Measurements from ENCODE around the gene WFS1. TPM values are rescaled to one million over a fixed set of nuclear protein-coding genes. Genes with fewer than 3 reads are reported as not detected.

Gene WFS1
- polyA plus RNA-seq, 1 donor, result 32.4 TPM

DNA sequence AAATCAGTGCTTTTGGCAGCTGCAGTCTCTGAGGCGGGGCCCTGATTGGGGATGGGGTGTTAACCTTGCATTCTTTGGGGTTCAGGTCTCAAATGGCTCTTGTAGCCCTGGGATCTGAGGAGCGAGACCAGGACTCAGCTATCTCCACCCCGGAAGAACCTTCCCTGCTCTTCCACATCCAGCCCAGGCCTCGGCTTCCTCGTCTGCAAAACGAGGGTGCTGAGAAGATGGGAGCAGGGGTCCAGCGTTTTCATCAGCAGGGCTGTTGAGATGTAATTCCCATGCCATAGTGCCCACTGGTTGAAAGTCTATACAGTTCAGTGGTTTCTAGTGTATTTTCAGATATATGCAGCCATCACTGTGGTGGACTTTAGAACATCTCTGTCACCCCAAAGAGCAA is 34.6 kb upstream of the WFS1 start:
- Histone ChIP-seq H3K36me3 (ENCODE audit: control insufficient read depth, insufficient read depth, low read length) (no peaks in the 10 kb centered on the region), H3K27me3 (ENCODE audit: control insufficient read depth, insufficient read depth, low read length) (peaks cover 5% of the 10 kb centered on the region), H3K27ac (ENCODE audit: low read length) (no peak overlapping the region), H3K4me1 (ENCODE audit: control insufficient read depth, insufficient read depth, low read length) (no peaks in the 10 kb centered on the region), H3K9me3 (ENCODE audit: control insufficient read depth, low read depth, low read length) (no peaks in the 10 kb centered on the region), H3K4me3 (ENCODE audit: low read length) (no peak overlapping the region)
- no CpG with 5 or more reads among the region's 7 CpGs for WGBS (ENCODE audit: insufficient coverage, low lambda C conversion rate)
- DNase-seq, result no peak

DNA sequence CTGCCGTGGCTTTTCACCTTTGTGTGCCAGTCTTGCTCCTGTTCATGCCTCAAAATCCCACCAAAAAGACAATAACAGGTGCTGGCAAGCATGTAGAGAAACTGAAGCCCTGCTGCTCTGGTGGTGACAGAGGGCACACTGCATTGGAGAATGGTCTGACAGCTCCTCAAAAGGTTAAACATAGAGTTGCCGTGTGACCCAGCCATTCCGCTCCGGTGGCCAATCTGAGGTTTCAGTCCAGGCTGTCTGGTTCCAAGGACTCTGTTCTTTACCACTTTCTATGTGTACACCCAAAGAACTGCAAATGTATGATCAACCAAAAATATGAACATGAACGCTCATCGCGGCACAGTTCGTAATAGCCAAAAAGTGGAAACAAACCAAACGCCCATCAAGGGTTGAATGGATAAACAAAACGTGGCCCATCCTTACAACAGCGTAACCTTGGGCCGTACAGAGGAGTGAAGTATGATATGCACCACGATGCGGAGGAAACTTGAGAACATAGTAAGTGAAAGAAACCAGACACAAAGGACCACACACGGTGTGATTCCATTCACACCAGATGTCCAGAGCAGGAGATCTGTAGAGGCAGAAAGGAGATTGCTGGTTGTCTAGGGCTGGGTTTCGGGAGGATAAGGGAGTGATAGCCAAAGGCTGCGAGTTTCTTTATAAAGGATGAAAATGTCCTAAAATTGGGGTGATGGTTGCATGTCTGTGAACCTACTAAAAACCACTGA is 33.6 kb upstream of the WFS1 start:
- 85% methylated on average over 4 of the region's 17 CpGs for WGBS (ENCODE audit: insufficient coverage, low lambda C conversion rate)
- Histone ChIP-seq H3K9me3 (ENCODE audit: control insufficient read depth, low read depth, low read length) (no peaks in the 10 kb centered on the region), H3K36me3 (ENCODE audit: control insufficient read depth, insufficient read depth, low read length) (no peaks in the 10 kb centered on the region), H3K4me3 (ENCODE audit: low read length) (no peak overlapping the region), H3K4me1 (ENCODE audit: control insufficient read depth, insufficient read depth, low read length) (no peaks in the 10 kb centered on the region), H3K27ac (ENCODE audit: low read length) (no peak overlapping the region), H3K27me3 (ENCODE audit: control insufficient read depth, insufficient read depth, low read length) (peaks cover 5% of the 10 kb centered on the region)
- no peak for DNase-seq

DNA sequence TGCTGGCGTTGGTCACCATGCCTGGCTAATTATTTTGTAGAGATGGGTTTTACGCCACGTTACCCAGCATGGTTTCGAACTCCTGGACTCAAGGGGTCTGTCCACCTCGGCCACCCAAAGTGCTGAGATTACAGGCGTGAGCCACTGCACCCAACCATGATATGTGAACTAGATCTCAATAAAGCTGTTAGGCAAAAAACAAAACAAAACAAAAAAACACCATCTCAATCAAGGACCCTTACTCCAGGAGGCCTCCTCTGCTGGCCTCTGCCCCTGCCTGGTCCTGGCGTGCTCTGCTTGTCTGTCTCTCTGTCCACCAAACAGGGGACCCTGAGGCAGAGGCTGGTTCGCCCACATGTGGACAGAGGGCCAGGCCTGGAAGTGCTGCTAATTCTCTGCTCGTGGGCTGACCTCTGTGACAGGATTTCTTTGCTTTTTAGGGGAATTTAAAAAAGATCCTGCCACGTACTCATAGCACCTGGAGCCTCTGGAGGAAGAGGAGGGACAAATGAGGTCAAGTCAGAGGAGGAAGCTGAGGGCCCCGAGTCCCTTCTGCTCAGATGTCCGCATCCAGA is 32.7 kb upstream of the WFS1 start:
- Histone ChIP-seq H3K4me1 (ENCODE audit: control insufficient read depth, insufficient read depth, low read length) (no peaks in the 10 kb centered on the region), H3K4me3 (ENCODE audit: low read length) (no peak overlapping the region), H3K36me3 (ENCODE audit: control insufficient read depth, insufficient read depth, low read length) (no peaks in the 10 kb centered on the region), H3K9me3 (ENCODE audit: control insufficient read depth, low read depth, low read length) (no peaks in the 10 kb centered on the region), H3K27ac (ENCODE audit: low read length) (no peak overlapping the region), H3K27me3 (ENCODE audit: control insufficient read depth, insufficient read depth, low read length) (peaks cover 5% of the 10 kb centered on the region)
- no peak for DNase-seq
- 70% methylated on average over 3 of the region's 12 CpGs for WGBS (ENCODE audit: insufficient coverage, low lambda C conversion rate)

DNA sequence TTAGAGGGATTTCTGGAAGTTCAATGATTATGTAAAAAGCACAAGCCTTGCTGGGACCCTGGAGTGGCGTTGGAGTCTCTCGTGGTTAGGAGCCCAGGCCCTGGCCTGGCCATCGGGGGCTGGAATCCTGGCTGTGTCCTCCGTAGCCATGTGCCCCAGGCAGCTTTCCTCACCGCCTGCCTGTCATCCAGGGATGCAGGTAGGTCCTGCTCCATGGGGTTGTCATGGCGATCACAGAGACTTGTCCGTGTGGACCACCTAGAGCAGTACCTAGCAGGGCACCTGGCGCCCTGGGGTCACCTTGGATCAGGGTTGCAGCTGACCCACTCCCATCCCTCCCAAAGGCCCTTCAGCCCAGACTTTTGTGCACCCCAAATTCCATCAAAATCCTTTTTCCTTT is 30.2 kb upstream of the WFS1 start:
- H3K4me3 ChIP-seq (ENCODE audit: low read length), result no peak overlapping the region
- no CpG with 5 or more reads among the region's 8 CpGs for WGBS (ENCODE audit: insufficient coverage, low lambda C conversion rate)
- H3K36me3 ChIP-seq (ENCODE audit: control insufficient read depth, insufficient read depth, low read length), result no peaks in the 10 kb centered on the region
- no peaks in the 10 kb centered on the region for H3K9me3 ChIP-seq (ENCODE audit: control insufficient read depth, low read depth, low read length)
- H3K4me1 ChIP-seq (ENCODE audit: control insufficient read depth, insufficient read depth, low read length), result no peaks in the 10 kb centered on the region
- peaks cover 13% of the 10 kb centered on the region for H3K27me3 ChIP-seq (ENCODE audit: control insufficient read depth, insufficient read depth, low read length)
- H3K27ac ChIP-seq (ENCODE audit: low read length), result no peak overlapping the region
- DNase-seq, result no peak

DNA sequence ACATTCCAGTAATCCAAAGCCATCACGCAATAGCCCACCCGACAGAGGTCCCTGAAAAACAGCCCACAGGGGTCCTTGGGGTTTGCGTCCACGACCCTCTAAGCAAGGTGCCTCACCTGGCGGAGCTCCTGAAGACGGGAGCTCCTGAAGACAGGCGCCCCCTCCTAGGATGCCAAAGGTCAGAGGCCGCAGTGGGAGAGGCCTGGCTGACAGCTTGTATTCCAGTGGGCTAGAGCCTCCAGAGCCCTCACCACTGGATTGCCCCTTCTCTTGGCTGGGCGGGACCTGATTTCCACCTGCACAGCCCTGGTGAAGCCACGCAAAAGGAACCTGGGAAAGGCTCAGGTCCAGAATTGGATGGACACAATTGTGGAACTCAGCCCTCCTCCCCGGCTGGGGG is 29.7 kb upstream of the WFS1 start:
- no peak for DNase-seq
- WGBS (ENCODE audit: insufficient coverage, low lambda C conversion rate), result no CpG with 5 or more reads among the region's 11 CpGs
- H3K4me1 ChIP-seq (ENCODE audit: control insufficient read depth, insufficient read depth, low read length), result no peaks in the 10 kb centered on the region
- H3K27me3 ChIP-seq (ENCODE audit: control insufficient read depth, insufficient read depth, low read length), result peaks cover 13% of the 10 kb centered on the region
- no peak overlapping the region for H3K27ac ChIP-seq (ENCODE audit: low read length)
- no peaks in the 10 kb centered on the region for H3K36me3 ChIP-seq (ENCODE audit: control insufficient read depth, insufficient read depth, low read length)
- H3K9me3 ChIP-seq (ENCODE audit: control insufficient read depth, low read depth, low read length), result no peaks in the 10 kb centered on the region
- no peak overlapping the region for H3K4me3 ChIP-seq (ENCODE audit: low read length)

DNA sequence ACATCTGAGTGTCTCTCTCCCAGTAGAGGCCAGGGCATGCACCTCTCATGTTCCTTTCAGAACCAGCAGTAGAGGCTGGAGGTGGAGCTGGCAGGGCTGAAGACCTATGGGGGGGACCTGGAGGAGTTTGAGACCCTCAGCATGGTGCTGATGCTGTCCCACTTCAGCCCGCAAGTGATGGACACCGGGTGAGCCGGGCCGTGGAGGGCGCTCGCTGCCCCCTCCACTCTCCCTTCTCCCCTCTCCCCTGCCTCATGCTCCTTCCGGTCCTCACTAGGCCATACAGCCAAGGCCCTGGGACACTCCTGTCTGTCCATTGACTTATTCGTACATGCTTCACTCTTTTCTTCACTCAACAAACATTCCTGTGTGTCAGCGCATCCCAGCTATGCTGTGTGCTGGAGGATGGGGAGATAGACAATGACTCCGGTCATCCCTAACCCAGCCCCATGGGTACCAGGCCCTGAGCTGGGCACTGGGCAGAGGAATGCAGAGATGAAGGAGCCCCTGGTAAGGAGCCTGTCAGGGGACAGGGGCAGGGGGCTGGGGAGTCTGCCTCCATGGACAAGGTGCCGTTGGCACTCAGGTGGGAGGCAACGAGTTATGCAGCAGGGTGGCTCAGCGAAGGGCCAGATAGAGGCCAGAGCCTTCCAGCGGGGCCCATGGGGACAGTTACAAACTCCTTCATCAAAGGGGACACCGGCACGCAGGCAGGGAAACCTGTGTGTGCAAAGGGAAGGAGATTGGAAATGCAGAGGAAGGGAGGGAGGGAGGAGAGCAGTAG is 28.4 kb upstream of the WFS1 start:
- no peak for DNase-seq
- Histone ChIP-seq H3K4me3 (ENCODE audit: low read length) (no peak overlapping the region), H3K9me3 (ENCODE audit: control insufficient read depth, low read depth, low read length) (peaks cover 5% of the 10 kb centered on the region), H3K36me3 (ENCODE audit: control insufficient read depth, insufficient read depth, low read length) (no peaks in the 10 kb centered on the region), H3K4me1 (ENCODE audit: control insufficient read depth, insufficient read depth, low read length) (no peaks in the 10 kb centered on the region), H3K27ac (ENCODE audit: low read length) (no peak overlapping the region), H3K27me3 (ENCODE audit: control insufficient read depth, insufficient read depth, low read length) (peaks cover 21% of the 10 kb centered on the region)
- WGBS (ENCODE audit: insufficient coverage, low lambda C conversion rate), result 100% methylated on average over 1 of the region's 16 CpGs

DNA sequence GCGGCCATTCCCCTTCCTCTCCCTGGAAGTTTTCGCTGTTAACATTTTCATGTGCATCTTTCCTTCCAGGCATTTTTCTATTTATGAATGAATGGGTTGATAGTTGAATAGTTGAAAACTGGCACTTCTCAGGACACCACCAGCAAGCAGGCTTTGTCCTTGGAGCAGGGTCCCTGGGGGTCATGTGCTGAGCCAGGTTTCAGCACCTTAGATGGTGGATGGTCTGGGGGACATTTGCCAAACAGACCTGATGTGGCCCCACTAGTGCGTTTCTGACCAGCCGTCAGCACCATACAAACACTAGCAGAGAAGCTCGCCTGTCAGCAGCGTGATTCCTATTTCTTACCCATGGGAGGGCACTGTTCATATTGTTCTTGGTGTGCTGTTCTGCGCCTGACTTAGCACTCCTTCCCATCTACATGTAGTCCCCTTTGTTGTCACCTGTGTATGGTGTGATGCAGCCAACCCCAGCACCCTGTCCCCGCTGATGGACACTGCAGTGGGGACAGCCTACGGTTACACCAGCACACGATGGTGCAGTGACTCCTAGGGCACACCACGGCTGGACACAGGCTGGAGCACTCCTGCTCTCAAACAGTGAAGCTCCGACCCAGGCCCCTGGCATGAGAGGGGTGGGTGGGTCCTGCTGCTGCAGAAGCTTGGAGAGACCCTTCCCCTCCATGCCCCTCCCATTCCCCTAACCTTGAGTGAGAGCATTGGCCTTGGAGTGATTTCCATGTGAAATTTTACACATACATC is 27.2 kb upstream of the WFS1 start:
- no peak for DNase-seq

DNA sequence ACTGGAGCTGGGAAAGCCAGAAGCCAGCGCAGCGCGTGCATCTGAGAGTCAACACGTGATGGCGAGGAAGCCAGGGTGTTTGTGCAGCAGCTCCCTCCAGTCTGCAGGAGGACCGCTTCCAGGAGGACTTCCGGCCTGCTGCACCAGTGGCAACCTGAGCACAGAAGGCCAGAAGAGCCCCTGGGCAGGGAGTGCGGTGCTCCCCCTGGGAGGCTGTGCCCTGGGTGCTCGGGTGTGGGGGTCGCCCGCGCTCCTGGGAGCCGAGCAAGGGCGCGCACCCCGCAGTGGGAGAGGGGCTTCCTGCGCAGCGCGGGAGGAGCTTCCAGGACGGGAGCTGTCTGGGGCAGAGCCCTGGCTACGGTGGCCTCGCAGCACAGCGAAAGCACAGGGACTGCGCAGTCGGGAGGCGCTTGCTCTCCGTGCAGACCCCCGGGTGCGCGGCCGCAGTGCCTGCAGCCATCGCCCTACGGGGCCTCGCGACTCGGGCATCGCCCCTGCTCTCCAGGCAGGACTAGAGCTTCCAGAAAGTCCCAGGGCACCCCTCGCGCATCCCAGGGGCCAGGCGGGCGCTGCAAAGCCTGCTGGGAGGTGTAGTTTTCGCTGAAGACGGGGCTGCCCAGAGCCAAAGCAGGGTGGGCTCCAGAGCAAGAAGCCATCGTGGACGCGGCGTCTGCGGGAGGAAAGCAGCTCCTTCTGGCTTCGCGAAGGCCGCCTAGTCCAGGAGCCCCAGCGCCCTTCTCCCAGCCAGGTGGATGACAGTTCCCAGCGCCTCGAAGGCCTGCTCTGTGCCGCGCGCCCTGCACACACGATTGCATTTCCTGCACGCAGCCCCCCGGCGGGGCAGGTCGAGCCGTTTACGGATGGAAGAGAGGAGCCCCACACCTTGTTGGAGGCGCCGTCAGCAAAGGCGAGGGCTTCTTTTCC is 24.1 kb upstream of the WFS1 start:
- H3K27me3 ChIP-seq (ENCODE audit: control insufficient read depth, insufficient read depth, low read length), result peaks cover 48% of the 10 kb centered on the region
- H3K36me3 ChIP-seq (ENCODE audit: control insufficient read depth, insufficient read depth, low read length), result no peaks in the 10 kb centered on the region
- no peaks in the 10 kb centered on the region for H3K4me1 ChIP-seq (ENCODE audit: control insufficient read depth, insufficient read depth, low read length)
- peaks cover 5% of the 10 kb centered on the region for H3K9me3 ChIP-seq (ENCODE audit: control insufficient read depth, low read depth, low read length)
- no peak overlapping the region for H3K27ac ChIP-seq (ENCODE audit: low read length)
- peak overlapping the region; percentile 23 for H3K4me3 ChIP-seq (ENCODE audit: low read length)
- WGBS (ENCODE audit: insufficient coverage, low lambda C conversion rate), result 40% methylated on average over 1 of the region's 67 CpGs
- DNase-seq, result peak in 1 of 2 donors; percentile 24

More for the DNA sequence above, 27.2 kb upstream of the WFS1 start:
- Histone ChIP-seq H3K9me3 (ENCODE audit: control insufficient read depth, low read depth, low read length) (peaks cover 5% of the 10 kb centered on the region), H3K27me3 (ENCODE audit: control insufficient read depth, insufficient read depth, low read length) (peaks cover 29% of the 10 kb centered on the region), H3K27ac (ENCODE audit: low read length) (no peak overlapping the region), H3K36me3 (ENCODE audit: control insufficient read depth, insufficient read depth, low read length) (no peaks in the 10 kb centered on the region), H3K4me1 (ENCODE audit: control insufficient read depth, insufficient read depth, low read length) (no peaks in the 10 kb centered on the region), H3K4me3 (ENCODE audit: low read length) (no peak overlapping the region)
- 100% methylated on average over 1 of the region's 12 CpGs for WGBS (ENCODE audit: insufficient coverage, low lambda C conversion rate)

DNA sequence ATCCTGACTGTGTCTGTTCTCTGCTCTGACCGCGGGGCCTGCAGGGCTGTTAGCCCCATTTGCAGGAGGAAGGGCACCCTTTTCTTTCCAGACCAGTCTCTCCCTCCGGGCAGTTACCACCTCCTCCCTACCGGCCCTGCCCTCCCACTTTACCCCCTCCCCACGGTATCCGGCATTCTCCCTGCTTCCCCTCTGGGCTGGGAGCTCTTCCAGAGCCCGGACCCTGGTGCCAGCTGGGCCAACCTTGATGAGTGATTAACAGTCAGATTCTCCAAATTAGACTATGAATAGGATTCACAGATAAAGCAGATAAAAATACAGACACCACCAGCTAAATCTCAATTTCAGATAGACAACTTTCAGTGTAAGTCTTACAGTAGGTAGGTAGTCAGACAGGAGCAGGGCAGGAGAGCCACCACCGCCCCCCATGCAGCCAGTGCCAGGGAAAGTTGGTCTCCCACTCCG is 23.4 kb upstream of the WFS1 start:
- Histone ChIP-seq H3K36me3 (ENCODE audit: control insufficient read depth, insufficient read depth, low read length) (no peaks in the 10 kb centered on the region), H3K27me3 (ENCODE audit: control insufficient read depth, insufficient read depth, low read length) (peaks cover 50% of the 10 kb centered on the region), H3K9me3 (ENCODE audit: control insufficient read depth, low read depth, low read length) (peaks cover 5% of the 10 kb centered on the region), H3K27ac (ENCODE audit: low read length) (no peak overlapping the region), H3K4me3 (ENCODE audit: low read length) (no peak overlapping the region), H3K4me1 (ENCODE audit: control insufficient read depth, insufficient read depth, low read length) (no peaks in the 10 kb centered on the region)
- WGBS (ENCODE audit: insufficient coverage, low lambda C conversion rate), result 55% methylated on average over 4 of the region's 9 CpGs
- DNase-seq, result no peak
